GM18868 (cell line): ENCODE data around the gene HHIPL2.
"Not testable (repeated sequence)": the region's sequence is repeated elsewhere in the genome, so short reads cannot be mapped to it uniquely, and the experiment has no call there.

Experiments used
- ATAC-seq: cut with Tn5 transposase; IDR thresholded peaks from one replicate; pipeline ENCODE4 v1.9.1; 2021; ENCODE audit warnings: mild to moderate bottlenecking, moderate library complexity; ENCODE audit not compliant: unreplicated experiment

HHIPL2 gene

GRCh38 chr1:222540598-222540995 lies 7.3 kb downstream of the HHIPL2 start:
- ATAC-seq, result no peak

- ATAC-seq, result no peak
Measured at GRCh38 chr1:222539951-222540597, 7.8 kb downstream of the HHIPL2 start.

DNA sequence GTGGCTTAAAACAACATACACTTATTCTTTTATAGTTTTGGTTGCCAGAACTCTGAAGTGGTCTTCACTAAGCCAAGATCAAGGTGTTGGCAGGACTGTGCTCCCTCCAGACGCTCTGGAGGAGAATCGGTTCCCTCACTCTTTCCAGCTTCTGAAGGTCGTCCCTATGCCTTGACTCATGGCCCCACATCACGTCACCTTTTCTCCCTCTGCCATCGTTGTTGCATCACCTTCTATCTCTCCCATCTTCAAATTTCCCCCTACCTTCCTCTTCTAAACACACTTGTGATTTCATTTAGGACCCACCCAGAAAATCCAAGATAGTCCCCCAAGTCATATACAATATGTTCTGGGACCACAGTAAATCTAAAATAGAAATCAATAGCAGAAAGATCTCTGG lies 12.4 kb downstream of the HHIPL2 start:
- ATAC-seq, result no peak

GRCh38 chr1:222530852-222531251 lies 17.1 kb downstream of the HHIPL2 start:
- ATAC-seq, result no peak

GRCh38 chr1:222529916-222530315 lies 18.0 kb downstream of the HHIPL2 start:
- no peak for ATAC-seq

GRCh38 chr1:222529181-222529580 lies 18.7 kb downstream of the HHIPL2 start:
- no peak for ATAC-seq

DNA sequence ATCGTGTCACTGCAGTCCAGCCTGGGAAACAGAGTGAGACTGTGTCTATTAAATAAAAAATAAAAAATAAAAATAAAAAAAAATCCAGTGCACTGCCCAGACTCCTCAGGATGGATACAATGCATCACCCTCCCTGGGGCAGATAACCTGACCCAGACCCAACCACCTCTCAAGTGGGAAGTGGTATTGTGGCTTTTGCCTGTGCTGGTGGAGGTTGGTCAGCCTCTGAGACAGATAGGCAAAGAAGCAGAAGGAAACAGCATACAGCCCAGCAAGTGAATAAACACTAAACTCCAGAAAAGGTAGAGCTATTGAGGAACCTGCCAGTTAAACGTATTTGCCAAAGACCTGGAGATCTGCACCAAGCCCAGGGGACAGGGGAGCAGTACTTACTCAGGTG lies 22.0 kb downstream of the HHIPL2 start:
- no peak for ATAC-seq

DNA sequence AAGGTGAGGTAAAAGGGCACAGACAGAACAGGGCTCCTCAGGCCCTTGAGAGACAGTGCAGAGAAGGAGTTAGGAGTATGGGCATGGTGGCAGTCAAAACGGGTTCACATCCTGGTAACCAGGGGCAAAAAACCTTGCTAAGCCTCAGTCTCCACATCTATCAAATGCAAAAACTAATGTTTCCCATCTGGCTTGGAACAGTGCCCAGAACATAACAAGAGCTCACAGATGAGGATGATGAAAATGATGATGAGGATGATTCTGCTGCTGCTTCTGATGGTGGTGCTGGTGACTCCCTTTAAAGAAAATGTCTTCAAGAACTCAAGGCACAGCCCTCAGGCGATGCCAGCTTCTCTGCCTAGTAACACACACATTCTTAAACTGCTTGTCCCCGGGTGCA lies 24.1 kb downstream of the HHIPL2 start:
- ATAC-seq, result no peak

- ATAC-seq, result no peak
Measured at GRCh38 chr1:222522105-222522915, 25.6 kb downstream of the HHIPL2 start.

DNA sequence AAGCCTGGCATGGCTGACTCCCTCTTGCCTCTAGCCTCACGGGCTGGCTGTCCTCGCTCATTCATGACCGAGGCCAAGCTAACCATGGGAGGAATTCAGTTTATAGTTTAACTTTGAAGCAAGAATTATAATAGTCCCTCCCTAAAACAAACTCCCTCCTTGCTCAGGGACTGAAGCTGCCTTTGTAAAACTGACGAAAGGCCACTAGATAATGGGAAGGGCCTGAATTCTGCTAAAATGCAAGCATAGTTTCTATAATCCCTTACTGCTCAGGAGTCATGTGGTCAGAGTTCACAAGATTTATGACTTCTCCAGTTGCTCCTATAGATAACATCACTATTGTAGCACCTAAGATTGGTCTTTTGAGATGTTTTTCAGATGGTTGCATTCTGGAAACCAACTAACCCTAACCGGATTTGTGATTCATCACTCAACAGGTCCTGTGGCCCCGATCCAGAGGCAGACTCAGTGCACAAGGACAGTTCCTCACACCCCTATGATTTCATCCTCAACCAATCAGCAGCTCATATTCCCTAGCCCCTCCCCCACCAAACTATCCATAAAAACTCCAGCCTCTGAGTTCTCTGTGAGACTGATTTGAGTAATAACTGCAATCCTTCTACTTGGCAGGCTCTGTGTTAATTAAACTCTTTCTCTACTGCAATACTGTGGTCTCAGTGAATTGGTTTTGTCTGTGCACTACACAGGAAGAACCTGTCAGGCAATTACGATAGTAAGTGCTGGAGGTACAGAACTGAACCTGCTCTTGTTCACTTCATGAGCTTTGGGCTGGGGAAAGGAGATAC lies 26.4 kb downstream of the HHIPL2 start:
- no peak for ATAC-seq

DNA sequence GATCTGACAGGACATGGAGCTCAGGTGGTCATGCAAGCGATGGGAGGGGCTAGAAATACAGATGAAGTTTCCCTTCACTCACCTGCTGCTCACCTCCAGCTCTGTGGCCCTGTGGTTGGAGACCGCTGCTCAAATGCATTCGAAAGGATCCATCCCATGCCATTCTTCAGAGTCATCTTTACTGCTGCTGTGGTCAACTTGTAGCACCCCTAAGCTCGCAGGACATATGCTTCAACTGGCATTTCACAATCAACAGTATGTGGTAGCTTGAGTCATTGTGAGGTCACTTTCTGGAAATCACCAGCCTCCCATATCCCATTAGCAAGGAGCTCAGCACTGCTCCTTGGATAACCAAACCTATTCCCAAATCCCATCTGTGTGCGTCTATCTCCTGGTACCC lies 58.4 kb downstream of the HHIPL2 start:
- not testable (repeated sequence) for ATAC-seq

- ATAC-seq, result not testable (repeated sequence)
Measured at GRCh38 chr1:222487774-222488173, 60.1 kb downstream of the HHIPL2 start.

DNA sequence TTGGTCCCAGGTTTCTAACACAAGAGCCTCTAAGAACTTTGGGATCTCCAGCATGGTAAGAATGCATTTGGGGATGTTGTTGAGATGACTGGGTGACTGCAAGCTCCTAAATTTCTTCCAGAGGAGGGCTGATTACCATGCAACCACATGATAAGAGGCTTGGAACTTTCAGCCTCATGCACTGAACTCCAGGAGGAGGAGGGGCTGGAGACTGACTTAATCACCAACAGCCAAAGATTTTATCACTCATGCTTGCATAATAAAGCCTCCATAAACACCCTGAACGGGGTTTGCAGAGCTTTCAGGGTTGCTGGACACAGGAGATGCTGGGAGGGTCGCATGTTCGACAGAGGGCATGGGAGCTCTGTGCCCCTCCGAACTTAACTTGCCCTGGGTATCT lies 63.9 kb downstream of the HHIPL2 start:
- ATAC-seq, result not testable (repeated sequence)

DNA sequence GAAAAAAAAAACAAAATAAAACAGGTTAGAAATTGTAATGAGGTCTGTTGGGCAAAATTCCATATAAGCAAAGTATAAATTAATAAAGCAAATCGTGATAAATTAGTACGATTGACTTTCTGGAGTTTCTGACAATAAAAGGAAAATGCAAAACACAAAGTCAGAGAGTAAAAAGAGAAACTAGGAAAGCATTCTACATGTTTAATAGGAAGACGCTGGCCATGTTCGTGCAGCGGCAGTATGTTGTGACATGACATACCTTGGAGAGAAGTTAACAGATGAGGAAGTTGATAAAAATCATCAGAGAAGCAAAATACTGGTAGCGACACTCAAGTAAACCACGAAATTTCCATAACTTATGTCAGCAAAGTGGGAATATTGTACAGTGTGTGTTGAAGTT lies 68.3 kb downstream of the HHIPL2 start:
- ATAC-seq, result not testable (repeated sequence)

GRCh38 chr1:222476436-222476835 lies 71.5 kb downstream of the HHIPL2 start:
- not testable (repeated sequence) for ATAC-seq

DNA sequence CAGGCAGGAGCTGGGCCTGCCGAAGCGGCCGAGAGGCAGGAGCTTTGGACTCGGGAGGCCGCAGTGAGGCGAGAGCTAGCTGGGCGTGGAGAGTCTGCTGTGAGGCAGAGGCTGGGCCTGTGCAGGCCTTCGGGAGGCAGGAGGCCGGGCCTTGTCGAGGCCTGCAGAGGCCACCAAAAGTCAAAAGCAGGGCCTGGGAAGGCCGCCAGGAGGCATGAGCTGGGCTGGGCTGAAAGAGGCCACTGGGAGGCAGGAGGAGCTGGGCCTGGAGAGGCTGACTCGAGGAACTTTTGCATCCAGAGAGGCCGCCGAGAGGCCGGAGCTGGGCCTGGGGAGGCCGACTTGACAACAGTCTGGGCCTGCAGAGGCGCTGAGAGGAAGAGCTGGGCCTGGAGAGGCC lies 74.2 kb downstream of the HHIPL2 start:
- not testable (repeated sequence) for ATAC-seq

- not testable (repeated sequence) for ATAC-seq
Measured at GRCh38 chr1:222472776-222473540, 74.9 kb downstream of the HHIPL2 start.
